Liver (tissue), 9 donors: ENCODE results near the gene DNHD1. TPM values are rescaled to one million over a fixed set of nuclear protein-coding genes. Genes with fewer than 3 reads are reported as not detected.
A peak's percentile ranks its signal among the peaks of the same experiment; 100 is the strongest.

Source experiments
- DNase-seq: peaks from one replicate; pipeline ENCODE4 v3.0.0-alpha.2; 2017; ENCODE audit warnings: low spot score
- H3K27ac ChIP-seq, 2 donors: one replicate each; pipeline ENCODE4 v1.7.0; 2013; ENCODE audit warnings: inconsistent platforms in 2 of 2, low read length in 2 of 2, control low read depth in 1 of 2, low read depth in 1 of 2, mild to moderate bottlenecking in 1 of 2
- H3K27me3 ChIP-seq, 4 donors: one replicate each; pipeline versions ENCODE4 v1.6.1 to v1.7.0; 2013; ENCODE audit warnings: low read length in 3 of 4, inconsistent platforms in 1 of 4, mild to moderate bottlenecking in 1 of 4, moderate library complexity in 1 of 4; ENCODE audit not compliant: control insufficient read depth in 4 of 4, insufficient read depth in 4 of 4
- H3K36me3 ChIP-seq, 4 donors: one replicate each; pipeline versions ENCODE4 v1.6.1 to v1.7.0; 2013; ENCODE audit warnings: low read length in 3 of 4, mild to moderate bottlenecking in 3 of 4, low read depth in 1 of 4, moderate library complexity in 1 of 4; ENCODE audit not compliant: control insufficient read depth in 4 of 4, insufficient read depth in 3 of 4
- H3K4me1 ChIP-seq, 4 donors: one replicate each; pipeline versions ENCODE4 v1.6.1 to v1.7.0; 2013; ENCODE audit warnings: low read length in 3 of 4, mild to moderate bottlenecking in 3 of 4, moderate library complexity in 1 of 4; ENCODE audit not compliant: control insufficient read depth in 4 of 4, insufficient read depth in 4 of 4
- H3K4me3 ChIP-seq, 3 donors: one replicate each; pipeline versions ENCODE4 v1.6.1 to v1.7.0; 2013; ENCODE audit warnings: low read length in 3 of 3, control low read depth in 1 of 3, low read depth in 1 of 3, mild to moderate bottlenecking in 1 of 3
- H3K9ac ChIP-seq, 2 donors: one replicate each; pipeline ENCODE4 v1.7.0; 2013; ENCODE audit warnings: low read length in 2 of 2, mild to moderate bottlenecking in 2 of 2, moderate library complexity in 2 of 2, control low read depth in 1 of 2, low read depth in 1 of 2
- H3K9me3 ChIP-seq, 4 donors: one replicate each; pipeline versions ENCODE4 v1.6.1 to v1.7.0; 2013; ENCODE audit warnings: low read length in 3 of 4; ENCODE audit not compliant: control insufficient read depth in 4 of 4
- ATF3 ChIP-seq: IDR thresholded peaks from 2 replicates; pipeline ENCODE4 v1.6.1; 2016; ENCODE audit warnings: antibody characterized with exemption
- CTCF ChIP-seq: fragments of 150-350 bp; IDR thresholded peaks from 2 replicates; pipeline ENCODE4 v1.5.1; 2017; ENCODE audit warnings: improper control_type of control experiment, low read depth, low read length; ENCODE audit not compliant: missing input control
- EGR1 ChIP-seq, 2 donors: IDR thresholded peaks; 2 replicates each; pipeline ENCODE4 v1.6.1; 2016 to 2018; ENCODE audit warnings: antibody characterized with exemption in 2 of 2, low read depth in 2 of 2
- FOXA1 ChIP-seq: IDR thresholded peaks from 2 replicates; pipeline ENCODE4 v1.6.1; 2016; ENCODE audit warnings: antibody characterized with exemption
- FOXA2 ChIP-seq: IDR thresholded peaks from 2 replicates; pipeline ENCODE4 v1.6.1; 2016; ENCODE audit warnings: antibody characterized with exemption
- GABPA ChIP-seq, 2 donors: IDR thresholded peaks in 1 of 2; conservative IDR thresholded peaks in 1 of 2; 2 replicates each; pipeline ENCODE4 v1.6.1; 2016; ENCODE audit warnings: antibody characterized with exemption in 2 of 2, mild to moderate bottlenecking in 1 of 2, moderate library complexity in 1 of 2
- HNF4A ChIP-seq, 2 donors: conservative IDR thresholded peaks; 2 replicates each; pipeline ENCODE4 v1.6.1; 2016; ENCODE audit warnings: antibody characterized with exemption in 2 of 2, mild to moderate bottlenecking in 2 of 2
- HNF4G ChIP-seq: IDR thresholded peaks from 2 replicates; pipeline ENCODE4 v1.6.1; 2016; ENCODE audit warnings: antibody characterized with exemption
- JUND ChIP-seq, 2 donors: IDR thresholded peaks; 2 replicates each; pipeline ENCODE4 v1.6.1; 2016; ENCODE audit warnings: antibody characterized with exemption in 2 of 2
- MAX ChIP-seq: IDR thresholded peaks from 2 replicates; pipeline ENCODE4 v1.6.1; 2016; ENCODE audit warnings: antibody characterized with exemption
- NR2F2 ChIP-seq: IDR thresholded peaks from 2 replicates; pipeline ENCODE4 v1.6.1; 2016; ENCODE audit warnings: antibody characterized with exemption
- RAD21 ChIP-seq, 2 donors: IDR thresholded peaks; 2 replicates each; pipeline ENCODE4 v1.6.1; 2016; ENCODE audit warnings: antibody characterized with exemption in 2 of 2, mild to moderate bottlenecking in 2 of 2
- REST ChIP-seq: IDR thresholded peaks from 2 replicates; pipeline ENCODE4 v1.6.1; 2016; ENCODE audit warnings: antibody characterized with exemption, mild to moderate bottlenecking
- RXRA ChIP-seq, 2 donors: IDR thresholded peaks; 2 replicates each; pipeline ENCODE4 v1.6.1; 2017 to 2018; ENCODE audit warnings: antibody characterized with exemption in 2 of 2, mild to moderate bottlenecking in 1 of 2
- SP1 ChIP-seq: IDR thresholded peaks from 2 replicates; pipeline ENCODE4 v1.6.1; 2018; ENCODE audit warnings: antibody characterized with exemption, mild to moderate bottlenecking
- TAF1 ChIP-seq: conservative IDR thresholded peaks from 2 replicates; pipeline ENCODE4 v1.6.1; 2016; ENCODE audit warnings: antibody characterized with exemption, mild to moderate bottlenecking
- YY1 ChIP-seq: IDR thresholded peaks from 2 replicates; pipeline ENCODE4 v1.6.1; 2016; ENCODE audit warnings: antibody characterized with exemption, mild to moderate bottlenecking
- ZBTB33 ChIP-seq: IDR thresholded peaks from 2 replicates; pipeline ENCODE4 v1.6.1; 2016; ENCODE audit warnings: antibody characterized with exemption
- WGBS: extraction: QIAGEN DNeasy Blood & Tissue Kit; methylation state at CpG from one replicate; pipeline ENCODE4 v1.1.7; 2013; 5-methylcytosine and 5-hydroxymethylcytosine counted together
- polyA plus RNA-seq, 2 donors: library from polyadenylated mRNA; stranded (reverse) in 1 of 2; unstranded in 1 of 2; fragments of 200-250 nt in 1 of 2; fragments of >200 nt in 1 of 2; fragmentation: Nextera tagmentation in 1 of 2; extraction: Ambion mirVana in 1 of 2; gene quantifications; one replicate each; pipeline versions ENCODE4 v1.2.1 to v1.2.3, GENCODE V29; 2013 to 2015
- total RNA-seq, 2 donors: library from RNA; depleted of rRNA; stranded (reverse); fragments of >200 nt; gene quantifications; one replicate each; pipeline ENCODE4 v1.2.3, GENCODE V29; 2014
- donor health status: healthy.
- donor health status: healthy.
- donor health status: healthy.
- donor health status: healthy.
- donor health status: healthy.

DNHD1 gene
- total and polyA plus RNA-seq, 4 donors: 2.1 to 23.6 (median 5.0) TPM

GRCh38 chr11:6576471-6577373 is 79.6 kb downstream of the DNHD1 start (continued):
- TF ChIP-seq REST: no peak
- no peak for TF ChIP-seq FOXA1
- no peak for TF ChIP-seq GABPA (IDR thresholded peaks at IDR 0.05 in 1 of 2, conservative IDR thresholded peaks at IDR 0.05 in 1 of 2)

GRCh38 chr11:6578134-6578533 is 81.1 kb downstream of the DNHD1 start:
- H3K27me3 ChIP-seq: no peaks in the 10 kb centered on the region
- no peak for TF ChIP-seq JUND (IDR thresholded peaks at IDR 0.05)
- TF ChIP-seq TAF1: no peak
- no peak for TF ChIP-seq GABPA (IDR thresholded peaks at IDR 0.05 in 1 of 2, conservative IDR thresholded peaks at IDR 0.05 in 1 of 2)
- no peak for TF ChIP-seq ATF3
- TF ChIP-seq FOXA2: no peak
- no peak for TF ChIP-seq NR2F2
- TF ChIP-seq SP1: no peak
- H3K4me1 ChIP-seq: no peaks in the 10 kb centered on the region
- no peaks in the 10 kb centered on the region for H3K36me3 ChIP-seq
- DNase-seq: no peak
- H3K4me3 ChIP-seq: no peak overlapping the region
- H3K9ac ChIP-seq: no peak overlapping the region
- H3K27ac ChIP-seq: no peak overlapping the region
- H3K9me3 ChIP-seq: no peaks in the 10 kb centered on the region
- 94% methylated on average over 1 of the region's 1 CpG for WGBS

GRCh38 chr11:6579681-6580080 is 82.6 kb downstream of the DNHD1 start:
- 73% methylated on average over 2 of the region's 2 CpGs for WGBS
- no peak overlapping the region for H3K9ac ChIP-seq
- H3K27ac ChIP-seq: no peak overlapping the region
- H3K4me3 ChIP-seq: no peak overlapping the region
- DNase-seq: peak; percentile 20
- no peaks in the 10 kb centered on the region for H3K4me1 ChIP-seq
- H3K27me3 ChIP-seq: no peaks in the 10 kb centered on the region
- H3K36me3 ChIP-seq: no peaks in the 10 kb centered on the region
- peaks cover 0 to 8% (median 2%) of the 10 kb centered on the region in 4 donors for H3K9me3 ChIP-seq
- TF ChIP-seq FOXA2: no peak
- TF ChIP-seq YY1: no peak
- no peak for TF ChIP-seq ZBTB33
- no peak for TF ChIP-seq HNF4G
- TF ChIP-seq EGR1 (IDR thresholded peaks at IDR 0.05; ENCODE audit: low read depth in 2 of 2): no peak
- no peak for TF ChIP-seq HNF4A (conservative IDR thresholded peaks at IDR 0.05)
- no peak for TF ChIP-seq RXRA (IDR thresholded peaks at IDR 0.05)
- TF ChIP-seq MAX: no peak
- no peak for TF ChIP-seq JUND (IDR thresholded peaks at IDR 0.05)
- TF ChIP-seq RAD21 (IDR thresholded peaks at IDR 0.05): no peak
- TF ChIP-seq REST: no peak
- no peak for TF ChIP-seq ATF3
- no peak for TF ChIP-seq CTCF
